Activated naive CD4-positive, alpha-beta T cell treated with anti-CD3 and anti-CD28 coated beads, Interleukin-2, amount 10 ng/mL, durations not matched to agents 5 hours and 36 hours (primary cell): ENCODE data around the gene AIFM3. TPM values are rescaled to one million over a fixed set of nuclear protein-coding genes. Genes with fewer than 3 reads are reported as not detected.

Experiments used
- total RNA-seq, 2 experiments: library from RNA; stranded (reverse); gene quantifications; one replicate each; pipeline ENCODE4 v1.2.3, GENCODE V29; 2021

The AIFM3 gene
- total RNA-seq, result not detected

GRCh38 chr22:20966883-20967696 lies at the start of gene AIFM3:
Gene AIFM3, plus strand, starts transcription at chr22:20967255. Its CDS starts 690 bp downstream, at chr22:20967945.

GRCh38 chr22:20981787-20982562 lies 14.9 kb downstream of the AIFM3 start, which contains the start of gene LZTR1:
Gene LZTR1, plus strand, starts transcription at chr22:20982297. Its CDS starts 75 bp downstream, at chr22:20982372.

GRCh38 chr22:21001601-21002325 lies 34.7 kb downstream of the AIFM3 start, which contains the start of gene THAP7:
Gene THAP7, minus strand, starts transcription at chr22:21002118. Its CDS starts 207 bp downstream, at chr22:21001911.

GRCh38 chr22:21014726-21015465 lies 47.8 kb downstream of the AIFM3 start, which contains the start of gene P2RX6:
Gene P2RX6, plus strand, starts transcription at chr22:21015165. Its CDS starts 10 bp downstream, at chr22:21015175.

Other genes starting within 250 kb of the AIFM3 start
- gene SERPIND1, start 193.1 kb upstream of the AIFM3 start, total RNA-seq, result not detected
- gene PI4KA, start 108.4 kb upstream of the AIFM3 start, total RNA-seq, result 100 to 1,000 TPM; 114 to 119 TPM
- gene SNAP29, start 108.2 kb upstream of the AIFM3 start, total RNA-seq, result 10 to 100 TPM; 30.9 to 32.2 TPM
- gene CRKL, start 49.8 kb upstream of the AIFM3 start, total RNA-seq, result 10 to 100 TPM; 73.0 to 76.3 TPM
- 10 to 100 TPM; 67.8 to 69.7 TPM for gene LZTR1, start 15.0 kb downstream of the AIFM3 start, total RNA-seq
- 10 to 100 TPM; 24.5 to 26.1 TPM for gene THAP7, start 34.9 kb downstream of the AIFM3 start, total RNA-seq
- gene P2RX6, start 47.9 kb downstream of the AIFM3 start, total RNA-seq, result under 1 TPM; 0.48 to 0.67 TPM
- gene SLC7A4, start 65.3 kb downstream of the AIFM3 start, total RNA-seq, result not detected
- not detected for gene LRRC74B, start 78.7 kb downstream of the AIFM3 start, total RNA-seq